HEK293 (cell line): ENCODE measurements around the gene TRAPPC1.

Experiments
- CTCF ChIA-PET: fragments of 350-600 bp; formaldehyde crosslinking; extraction: SDS; loops from one replicate; lab custom pipeline; 2021; ENCODE audit warnings: antibody characterized with exemption; lab: Yijun Ruan, JAX
- POLR2A ChIA-PET: fragments of 300-600 bp; formaldehyde crosslinking; extraction: SDS; loops from one replicate; lab custom pipeline; 2020; ENCODE audit warnings: antibody characterized with exemption, inconsistent platforms; lab: Yijun Ruan, JAX
- H3K27ac ChIP-seq: fragments of 200-500 bp; sonication (Bioruptor generic); 2 replicates; pipeline ENCODE4 v1.5.1; 2014; ENCODE audit warnings: low read depth, low read length, control low read depth, inconsistent platforms; ENCODE audit errors: extremely low read depth
- H3K36me3 ChIP-seq, 2 experiments: fragments of 200-500 bp in 1 of 2; sonication (Bioruptor generic) in 1 of 2; 1 replicate in 1 of 2; 2 replicates in 1 of 2; pipeline ENCODE4 v1.5.1; 2014 to 2017; ENCODE audit warnings: inconsistent platforms in 2 of 2, low read length in 2 of 2; ENCODE audit not compliant: control insufficient read depth in 2 of 2, insufficient read depth in 1 of 2
- H3K4me1 ChIP-seq: fragments of 200-500 bp; sonication (Bioruptor generic); 2 replicates; pipeline ENCODE4 v1.5.1; 2014; ENCODE audit warnings: mild to moderate bottlenecking, low read length, inconsistent platforms; ENCODE audit not compliant: control insufficient read depth, insufficient read depth
- H3K4me3 ChIP-seq: 2 replicates; pipeline ENCODE4 v1.5.1; 2011; ENCODE audit warnings: low read depth, mild to moderate bottlenecking, control low read depth, low read length, moderate library complexity
- H3K9me3 ChIP-seq: fragments of 200-500 bp; sonication (Bioruptor generic); 2 replicates; pipeline ENCODE4 v1.5.1; 2014; ENCODE audit warnings: low read depth, low read length, inconsistent platforms; ENCODE audit not compliant: control insufficient read depth, insufficient read depth
- EGR2 ChIP-seq: fragments of 450-650 bp; formaldehyde crosslinking; IDR thresholded peaks from 2 replicates; pipeline ENCODE4 v1.5.1; 2016; ENCODE audit warnings: low read depth, missing biosample characterization, missing genetic modification characterization
- GFI1B ChIP-seq: fragments of 450-650 bp; formaldehyde crosslinking; IDR thresholded peaks from 2 replicates; pipeline ENCODE4 v1.5.1; 2016; ENCODE audit warnings: missing biosample characterization, missing genetic modification characterization
- KLF16 ChIP-seq: fragments of 450-650 bp; formaldehyde crosslinking; IDR thresholded peaks from 2 replicates; pipeline ENCODE4 v1.5.1; 2017; ENCODE audit warnings: missing biosample characterization, missing genetic modification characterization
- KLF9 ChIP-seq: fragments of 450-650 bp; formaldehyde crosslinking; IDR thresholded peaks from 2 replicates; pipeline ENCODE4 v1.5.1; 2016; ENCODE audit warnings: missing biosample characterization, missing genetic modification characterization, low read depth
- MEIS1 ChIP-seq: sonication (generic); formaldehyde crosslinking; IDR thresholded peaks from 2 replicates; pipeline ENCODE4 v1.8.1; 2022; ENCODE audit warnings: missing genetic modification reagents, mild to moderate bottlenecking, borderline replicate concordance
- PRDM10 ChIP-seq: fragments of 450-650 bp; formaldehyde crosslinking; IDR thresholded peaks from 2 replicates; pipeline ENCODE4 v1.5.1; 2016; ENCODE audit warnings: missing biosample characterization, missing genetic modification characterization
- SCRT2 ChIP-seq: fragments of 450-650 bp; formaldehyde crosslinking; IDR thresholded peaks from 2 replicates; pipeline ENCODE4 v1.5.1; 2016; ENCODE audit warnings: missing biosample characterization, missing genetic modification characterization
- TRIM28 ChIP-seq: IDR thresholded peaks from 2 replicates; pipeline ENCODE4 v1.6.1; 2011; ENCODE audit warnings: low read length, control low read depth, borderline replicate concordance
- WT1 ChIP-seq: fragments of 450-650 bp; formaldehyde crosslinking; IDR thresholded peaks from 2 replicates; pipeline ENCODE4 v1.5.1; 2016; ENCODE audit warnings: missing biosample characterization, missing genetic modification characterization
- ZBTB17 ChIP-seq: fragments of 450-650 bp; formaldehyde crosslinking; IDR thresholded peaks from 2 replicates; pipeline ENCODE4 v1.5.1; 2016; ENCODE audit warnings: missing biosample characterization, missing genetic modification characterization
- ZBTB21 ChIP-seq: fragments of 450-650 bp; formaldehyde crosslinking; IDR thresholded peaks from 2 replicates; pipeline ENCODE4 v1.5.1; 2017; ENCODE audit warnings: missing biosample characterization, missing genetic modification characterization
- ZBTB48 ChIP-seq: fragments of 450-650 bp; formaldehyde crosslinking; IDR thresholded peaks from 2 replicates; pipeline ENCODE4 v1.5.1; 2016; ENCODE audit warnings: missing biosample characterization, missing genetic modification characterization
- ZFHX2 ChIP-seq: fragments of 450-650 bp; formaldehyde crosslinking; conservative IDR thresholded peaks from 2 replicates; pipeline ENCODE4 v1.5.1; 2016; ENCODE audit warnings: missing biosample characterization, missing genetic modification characterization
- ZFP37 ChIP-seq: fragments of 450-650 bp; formaldehyde crosslinking; IDR thresholded peaks from 2 replicates; pipeline ENCODE4 v1.5.1; 2016; ENCODE audit warnings: missing biosample characterization, missing genetic modification characterization
- ZNF133 ChIP-seq: fragments of 450-650 bp; formaldehyde crosslinking; IDR thresholded peaks from 2 replicates; pipeline ENCODE4 v1.5.1; 2016; ENCODE audit warnings: missing biosample characterization, missing genetic modification characterization
- ZNF18 ChIP-seq: fragments of 450-650 bp; formaldehyde crosslinking; IDR thresholded peaks from 2 replicates; pipeline ENCODE4 v1.5.1; 2016; ENCODE audit warnings: missing biosample characterization, missing genetic modification characterization
- ZNF214 ChIP-seq: fragments of 450-650 bp; formaldehyde crosslinking; IDR thresholded peaks from 2 replicates; pipeline ENCODE4 v1.5.1; 2017; ENCODE audit warnings: missing biosample characterization, mild to moderate bottlenecking, missing genetic modification characterization, borderline replicate concordance
- ZNF223 ChIP-seq: fragments of 450-650 bp; formaldehyde crosslinking; IDR thresholded peaks from 2 replicates; pipeline ENCODE4 v1.5.1; 2016; ENCODE audit warnings: missing biosample characterization, missing genetic modification characterization
- ZNF391 ChIP-seq: fragments of 450-650 bp; formaldehyde crosslinking; IDR thresholded peaks from 2 replicates; pipeline ENCODE4 v1.5.1; 2016; ENCODE audit warnings: low read depth, missing biosample characterization, missing genetic modification characterization, borderline replicate concordance
- ZNF398 ChIP-seq: fragments of 450-650 bp; formaldehyde crosslinking; IDR thresholded peaks from 2 replicates; pipeline ENCODE4 v1.5.1; 2017; ENCODE audit warnings: missing biosample characterization, missing genetic modification characterization
- ZNF501 ChIP-seq: fragments of 450-650 bp; formaldehyde crosslinking; IDR thresholded peaks from 2 replicates; pipeline ENCODE4 v1.5.1; 2016; ENCODE audit warnings: missing biosample characterization, missing genetic modification characterization
- ZNF544 ChIP-seq: fragments of 450-650 bp; formaldehyde crosslinking; IDR thresholded peaks from 2 replicates; pipeline ENCODE4 v1.5.0; 2017; ENCODE audit warnings: missing biosample characterization, missing genetic modification characterization
- ZNF549 ChIP-seq: fragments of 450-650 bp; IDR thresholded peaks from 2 replicates; pipeline ENCODE4 v1.5.1; 2018; ENCODE audit warnings: missing biosample characterization, missing genetic modification characterization, mild to moderate bottlenecking, inconsistent platforms, moderate library complexity
- ZNF558 ChIP-seq: fragments of 450-650 bp; formaldehyde crosslinking; IDR thresholded peaks from 2 replicates; pipeline ENCODE4 v1.5.1; 2016; ENCODE audit warnings: missing biosample characterization, missing genetic modification characterization
- ZNF571 ChIP-seq: fragments of 450-650 bp; formaldehyde crosslinking; IDR thresholded peaks from 2 replicates; pipeline ENCODE4 v1.5.0; 2017; ENCODE audit warnings: missing biosample characterization, missing genetic modification characterization
- ZNF585B ChIP-seq: fragments of 450-650 bp; formaldehyde crosslinking; IDR thresholded peaks from 2 replicates; pipeline ENCODE4 v1.5.1; 2016; ENCODE audit warnings: missing biosample characterization, missing genetic modification characterization
- ZNF600 ChIP-seq: fragments of 450-650 bp; formaldehyde crosslinking; IDR thresholded peaks from 2 replicates; pipeline ENCODE4 v1.5.1; 2016; ENCODE audit warnings: missing biosample characterization, missing genetic modification characterization
- ZNF626 ChIP-seq: fragments of 450-650 bp; sonication (Bioruptor Pico); formaldehyde crosslinking; IDR thresholded peaks from 2 replicates; pipeline ENCODE4 v1.5.1; 2018; ENCODE audit warnings: missing biosample characterization, missing genetic modification characterization, inconsistent platforms
- ZNF658 ChIP-seq: fragments of 450-650 bp; formaldehyde crosslinking; IDR thresholded peaks from 2 replicates; pipeline ENCODE4; 2016; ENCODE audit warnings: missing biosample characterization, missing genetic modification characterization
- ZNF692 ChIP-seq: fragments of 450-650 bp; formaldehyde crosslinking; IDR thresholded peaks from 2 replicates; pipeline ENCODE4 v1.5.1; 2016; ENCODE audit warnings: missing biosample characterization, missing genetic modification characterization
- ZNF830 ChIP-seq: fragments of 450-650 bp; IDR thresholded peaks from 2 replicates; pipeline ENCODE4 v1.5.0; 2018; ENCODE audit warnings: missing biosample characterization, missing genetic modification characterization, low read depth, mild to moderate bottlenecking, moderate library complexity

TRAPPC1 gene

GRCh38 chr17:7915179-7915610, 16.6 kb downstream of the TRAPPC1 start:
- CTCF ChIA-PET, result interaction anchor here (0.6 to 6.3 kb wide), 9 partner anchors 18 to 275 kb away, joined by 3 to 73 read pairs (median 5); no protein-coding TSS in a partner anchor
- H3K4me3 ChIP-seq, result peak overlapping the region; percentile 58
- POLR2A ChIA-PET, result interaction anchor here (0.5 to 3.8 kb wide), 15 partner anchors 8 to 331 kb away, joined by 3 to 66 read pairs (median 4); partner anchors contain the start of genes CNTROB, KCNAB3, MPDU1 and TRAPPC1
- H3K36me3 ChIP-seq, result peaks cover 8 to 23% of the 10 kb centered on the region in 2 experiments
- H3K4me1 ChIP-seq, result peaks cover 14% of the 10 kb centered on the region
- peak overlapping the region; percentile 90 for H3K27ac ChIP-seq
- H3K9me3 ChIP-seq, result no peaks in the 10 kb centered on the region
- no peak for TF ChIP-seq ZNF549
- TF ChIP-seq ZFP37 (tag by site-specific recombination), result no peak
- TF ChIP-seq ZNF626 (tag by site-specific recombination), result no peak
- no peak for TF ChIP-seq ZNF571 (tag by site-specific recombination)
- 0 out of 2 replicates have a peak, but pooled peaks have one; percentile 9 for TF ChIP-seq ZNF391 (tag by site-specific recombination)
- TF ChIP-seq SCRT2 (tag by site-specific recombination), result peak; percentile 98
- TF ChIP-seq ZNF658 (tag by site-specific recombination), result no peak
- no peak for TF ChIP-seq ZNF18 (tag by site-specific recombination)
- no peak for TF ChIP-seq ZNF558
- TF ChIP-seq ZNF223 (tag by site-specific recombination), result no peak
- 0 out of 2 replicates have a peak, but pooled peaks have one; percentile 46 for TF ChIP-seq ZBTB21 (tag by site-specific recombination)
- TF ChIP-seq ZNF544 (tag by site-specific recombination), result no peak
- no peak for TF ChIP-seq KLF16 (tag by site-specific recombination)
- peak; percentile 94 for TF ChIP-seq ZFHX2 (tag by site-specific recombination)
- TF ChIP-seq ZNF501 (tag by site-specific recombination), result no peak; the same call in 1 of the 2 replicates
- peak; percentile 95 for TF ChIP-seq EGR2 (tag by site-specific recombination)
- TF ChIP-seq ZNF398 (tag by site-specific recombination), result no peak
- no peak for TF ChIP-seq ZNF585B (tag by site-specific recombination)
- TF ChIP-seq TRIM28, result no peak
- no peak for TF ChIP-seq ZNF830
- TF ChIP-seq PRDM10, result peak; percentile 43; the same call in 1 of the 2 replicates
- TF ChIP-seq WT1 (tag by site-specific recombination), result peak; percentile 67
- no peak; the same call in 1 of the 2 replicates for TF ChIP-seq ZBTB17 (tag by site-specific recombination)
- TF ChIP-seq ZNF133 (tag by site-specific recombination), result no peak
- no peak for TF ChIP-seq ZNF692 (tag by site-specific recombination)
- no peak for TF ChIP-seq KLF9 (tag by site-specific recombination)
- TF ChIP-seq ZBTB48, result no peak; the same call in 1 of the 2 replicates
- TF ChIP-seq MEIS1, result no peak
- TF ChIP-seq GFI1B (tag by site-specific recombination), result no peak
- TF ChIP-seq ZNF214 (tag by site-specific recombination), result no peak
- peak; percentile 65 for TF ChIP-seq ZNF600 (tag by site-specific recombination)
